Stimulated activated CD4-positive, alpha-beta T cell treated with anti-CD3 and anti-CD28 coated beads, TNF-alpha, amount 100 ng/mL, for 24 hours (primary cell): ENCODE data around the gene AATK.

Source experiments
- DNase-seq, 3 experiments: peaks; one replicate each; pipeline ENCODE4 v3.0.0-alpha.2; 2020; ENCODE audit warnings: low read depth in 3 of 3

The AATK gene

DNA sequence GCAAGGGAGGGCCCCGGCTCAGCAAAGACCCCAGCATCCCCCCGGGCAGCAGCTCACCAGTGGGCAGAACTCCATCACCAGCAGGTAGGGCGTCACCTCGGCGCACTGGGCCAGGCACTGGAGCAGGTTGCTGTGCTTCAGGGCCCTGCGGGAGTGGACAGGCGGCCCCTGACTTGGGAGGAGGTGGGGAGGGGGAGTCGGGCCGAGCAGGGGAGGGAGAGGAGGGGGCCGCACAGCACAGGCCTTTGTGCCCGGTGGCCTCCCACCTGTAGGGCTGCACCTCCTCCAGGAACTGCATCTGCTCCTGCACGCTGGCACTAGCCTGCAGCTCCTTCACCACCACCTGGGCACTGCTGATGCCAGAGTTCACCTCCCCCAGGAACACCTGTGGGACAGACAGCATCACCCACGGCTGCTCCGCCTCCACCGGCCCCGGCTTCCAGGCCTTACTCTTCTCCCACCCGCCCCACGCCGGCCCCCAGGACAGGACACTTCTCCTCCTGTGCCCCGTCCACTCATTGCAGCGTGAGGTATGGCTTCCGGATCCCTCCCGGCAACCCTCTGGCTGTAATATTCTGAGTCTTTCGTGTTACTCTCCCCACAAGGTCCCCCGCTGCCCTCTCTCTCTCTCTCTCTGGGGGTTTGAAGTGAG, 38.4 kb downstream of the AATK start:
- no peak for DNase-seq

DNA sequence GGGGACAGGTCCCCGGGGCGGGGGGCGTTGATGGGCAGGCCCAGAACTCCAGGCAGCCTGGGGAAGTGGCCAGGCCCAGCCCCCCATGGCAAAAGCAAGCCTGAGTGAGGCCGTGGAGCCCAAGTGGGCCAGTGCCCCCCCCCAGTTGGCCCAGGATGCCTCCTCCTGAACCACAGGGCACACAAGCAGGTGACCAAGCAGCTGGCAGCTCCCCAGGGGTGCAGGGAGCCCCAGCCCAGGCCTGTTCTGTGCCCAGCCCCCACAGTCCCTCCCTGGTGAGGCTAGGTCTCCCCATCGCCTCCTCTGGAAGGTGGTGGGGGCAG, 38.9 kb downstream of the AATK start:
- no peak for DNase-seq

DNA sequence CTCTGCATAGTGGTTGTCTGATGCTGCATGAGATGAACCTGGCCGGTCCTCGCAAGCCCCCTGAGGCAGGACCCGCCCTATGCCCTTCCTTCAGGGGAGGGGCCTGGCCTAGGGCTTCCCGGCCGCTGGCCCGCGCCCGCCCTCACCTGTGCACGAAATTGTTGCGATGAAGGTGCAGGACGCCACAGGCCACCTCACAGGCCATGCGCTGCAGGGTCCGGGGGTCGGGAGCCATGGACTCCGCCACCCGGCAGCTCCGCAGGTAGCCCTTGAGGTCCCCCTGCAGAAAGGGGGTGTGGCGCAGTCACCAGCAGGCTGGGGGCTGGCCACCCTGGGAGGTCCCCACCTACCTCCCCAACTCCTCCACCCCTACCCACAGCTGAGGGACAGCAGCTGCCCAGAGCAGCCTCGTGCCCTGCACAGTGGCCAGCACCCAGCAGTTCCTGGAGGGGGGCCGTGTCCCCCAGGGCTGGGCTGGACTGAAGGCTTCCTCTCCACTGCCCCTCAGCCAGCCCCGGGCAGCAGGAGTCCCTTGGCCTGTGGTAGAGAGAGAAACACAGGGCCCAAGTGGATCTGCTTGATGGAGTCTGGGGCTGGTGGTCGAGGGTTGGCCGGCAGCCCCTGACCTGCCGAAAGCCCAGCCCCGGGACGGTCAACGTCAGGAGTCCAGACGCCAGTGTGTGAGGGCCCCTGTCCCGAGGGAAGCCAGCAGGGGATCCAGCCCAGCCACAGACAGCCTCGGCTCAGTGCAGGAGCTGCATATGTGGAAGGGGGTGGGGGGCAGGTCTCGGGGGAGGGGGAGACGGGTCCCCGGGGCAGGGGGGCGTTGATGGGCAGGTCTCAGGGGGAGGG, 39.5 kb downstream of the AATK start:
- no peak for DNase-seq

DNA sequence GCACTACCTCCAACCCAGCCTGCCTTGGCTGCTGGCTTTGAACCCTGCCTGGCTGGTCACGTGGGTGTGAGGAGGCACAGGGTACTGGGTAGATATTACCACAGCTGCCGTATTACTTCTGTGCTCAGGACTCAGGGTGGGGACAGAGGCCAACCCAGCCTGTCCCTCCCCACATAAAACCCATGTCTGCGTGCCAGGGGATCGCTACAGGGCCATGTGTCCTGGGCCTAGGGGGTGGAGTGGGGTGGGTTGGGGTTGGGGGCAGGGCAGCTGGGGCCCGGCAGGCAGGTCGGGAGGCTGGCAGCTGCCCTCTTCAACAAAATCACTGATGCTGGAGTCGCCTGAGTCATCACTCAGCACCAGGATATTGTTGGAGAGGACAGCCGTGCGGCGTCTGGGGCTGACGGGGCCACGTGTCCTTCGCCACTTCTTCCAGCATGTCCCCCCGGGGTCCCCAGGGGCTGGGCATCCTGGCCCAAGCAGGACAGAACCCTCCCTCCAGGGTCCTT, 40.4 kb downstream of the AATK start:
- DNase-seq, result no peak

DNA sequence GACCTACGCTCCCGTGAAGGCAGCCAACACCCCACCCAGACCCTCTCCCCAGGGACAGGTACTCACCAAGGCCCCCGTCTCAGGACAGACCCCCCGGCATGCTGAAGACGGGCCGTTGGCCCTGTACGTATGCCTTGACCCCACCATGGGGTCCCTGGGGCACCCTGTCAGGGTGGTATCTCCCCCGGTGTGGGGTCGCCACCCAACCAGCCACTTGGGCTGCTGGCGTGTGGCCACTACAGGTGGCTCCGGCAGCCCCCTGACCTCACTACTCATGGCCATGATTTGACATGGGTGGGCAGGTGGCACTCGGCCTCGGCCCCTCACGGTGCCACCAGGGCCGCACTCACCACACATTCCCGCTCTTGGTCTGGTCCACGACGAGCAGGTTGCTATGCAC, 41.6 kb downstream of the AATK start:
- no peak for DNase-seq

DNA sequence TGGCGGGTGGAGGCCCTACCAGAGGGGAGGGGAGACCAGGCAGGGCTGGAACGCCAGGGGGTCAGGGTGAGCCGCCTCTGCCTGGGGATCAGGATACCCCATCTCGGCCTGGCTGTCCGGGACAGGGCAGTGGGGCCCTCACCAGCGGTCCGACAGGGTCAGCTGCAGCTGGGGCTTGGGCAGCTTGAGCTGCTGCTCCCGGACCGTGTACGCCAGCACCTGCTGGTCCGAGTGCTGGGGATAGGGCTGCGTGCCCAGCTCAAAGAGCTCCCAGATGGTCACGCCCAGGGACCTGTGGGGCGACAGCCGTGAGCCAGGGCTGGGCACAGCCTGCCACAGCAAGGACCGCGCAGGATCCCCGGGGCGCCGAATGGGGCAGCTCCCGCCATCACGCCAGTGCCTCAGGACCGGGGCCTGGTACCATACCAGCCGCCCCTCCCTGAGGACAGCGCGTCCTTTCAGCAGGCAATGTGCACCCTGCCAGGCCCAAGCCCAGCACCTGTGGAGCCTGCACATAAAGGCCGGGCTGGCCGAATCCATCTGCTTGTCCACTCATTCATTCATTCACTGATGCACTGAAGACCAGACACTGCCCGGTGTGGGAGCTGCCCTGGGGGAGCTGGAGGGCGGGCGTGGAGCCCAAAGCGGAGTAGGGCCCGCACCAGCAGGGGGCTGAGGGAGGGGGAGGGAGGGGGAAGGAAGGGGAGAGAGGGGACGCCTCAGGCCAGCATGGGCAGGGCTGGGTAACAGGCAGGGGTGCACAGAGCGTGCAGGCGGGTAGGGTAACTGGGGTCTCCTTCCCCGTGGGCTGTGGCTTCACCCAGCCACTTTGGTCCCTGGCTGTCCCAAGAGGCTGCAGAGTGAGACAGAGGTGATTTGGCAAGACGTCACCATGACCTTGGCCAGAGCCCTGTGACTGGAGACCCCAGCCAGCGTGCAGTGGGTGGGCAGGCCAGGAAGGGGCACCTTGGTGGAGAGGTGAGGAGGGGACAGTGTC, 42.7 kb downstream of the AATK start:
- DNase-seq, result no peak

DNA sequence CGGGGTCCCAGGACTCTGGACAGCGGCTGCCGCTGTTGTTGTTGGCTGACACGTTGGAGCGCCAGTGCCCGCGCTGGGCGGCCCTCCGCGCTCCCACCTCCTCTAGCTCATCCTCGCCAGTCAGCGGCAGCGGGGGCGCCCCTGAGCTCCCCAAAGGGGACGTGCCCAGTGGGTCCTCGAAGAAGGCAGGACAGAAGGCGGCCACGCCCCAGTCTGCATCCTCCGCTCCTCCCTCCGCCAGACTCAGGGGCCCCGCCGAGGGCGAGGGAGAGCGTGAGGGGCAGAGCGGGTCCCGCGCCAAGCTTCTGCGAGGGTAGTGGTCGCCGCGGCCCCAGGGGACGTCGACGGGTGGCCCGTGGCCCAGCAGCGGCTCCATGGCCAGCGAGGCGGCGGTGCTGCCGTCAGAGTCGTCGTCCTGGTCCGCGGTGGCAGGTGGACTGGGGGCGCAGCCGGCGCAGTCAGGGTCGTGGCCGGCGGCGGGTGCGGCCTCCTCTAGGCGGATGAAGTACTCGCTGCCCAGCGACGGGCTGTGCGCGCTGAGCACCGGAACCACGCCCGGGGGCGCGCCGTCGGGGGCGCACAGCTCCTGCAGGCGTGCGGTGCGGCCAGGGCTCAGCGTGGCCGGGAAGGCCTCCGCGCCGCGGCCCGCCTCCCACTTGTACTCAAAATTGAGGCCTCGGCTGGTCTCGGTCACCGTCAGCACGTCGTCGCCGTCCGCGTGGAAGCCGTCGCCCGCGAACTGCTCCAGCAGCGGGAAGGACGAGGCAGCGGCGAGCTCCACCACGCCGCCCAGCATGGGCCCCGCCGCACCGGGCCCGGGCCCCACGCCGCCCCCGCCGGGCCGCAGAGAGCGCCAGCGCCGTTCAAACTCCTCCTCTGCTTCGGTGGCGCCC, 43.9 kb downstream of the AATK start:
- no peak for DNase-seq

DNA sequence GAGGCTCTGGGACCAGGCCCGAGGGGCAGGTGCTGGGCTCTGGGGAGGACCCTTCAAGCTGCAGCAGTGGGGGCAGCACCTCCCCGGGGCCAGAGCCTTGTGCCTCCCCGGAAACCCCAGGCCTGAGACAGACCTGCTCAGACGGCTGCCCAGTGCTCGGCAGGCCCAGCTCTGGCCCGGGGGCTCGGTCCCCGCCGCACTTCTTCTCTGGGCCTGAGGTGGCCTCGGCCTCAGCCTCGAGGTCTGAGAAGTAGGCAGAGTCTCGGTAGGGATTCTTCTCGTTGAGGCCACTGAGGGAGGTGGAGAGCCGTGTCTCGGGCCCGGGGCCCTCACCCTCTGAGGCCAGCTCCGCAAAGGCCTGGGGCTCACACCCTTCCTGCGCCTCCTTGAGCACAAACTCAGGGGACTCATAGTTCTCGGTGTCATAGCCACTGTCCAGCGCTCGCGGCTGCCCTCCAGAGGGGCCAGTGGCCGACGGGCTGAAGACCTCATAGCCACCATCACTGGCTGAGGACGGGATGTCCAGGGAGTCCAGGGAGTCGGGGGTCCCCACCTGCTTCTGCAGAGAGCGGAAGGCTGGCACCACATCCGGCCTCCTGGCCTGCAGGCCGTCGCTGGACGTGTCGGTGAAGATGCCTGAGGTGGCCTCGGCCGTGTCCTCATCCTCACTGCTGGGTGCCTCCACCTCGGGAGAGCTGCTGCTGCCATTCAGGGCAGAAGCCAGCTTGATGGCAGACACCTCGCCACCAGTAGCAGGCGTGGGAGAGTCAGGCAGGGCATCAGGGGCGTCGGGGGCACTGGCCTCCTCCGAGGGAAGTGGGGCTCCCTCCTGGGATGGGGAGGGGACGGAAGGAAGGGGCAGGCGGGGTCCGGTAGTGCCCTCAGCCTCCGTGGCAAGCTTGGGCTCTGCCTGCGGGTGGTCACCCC, 45.1 kb downstream of the AATK start:
- DNase-seq, result no peak

DNA sequence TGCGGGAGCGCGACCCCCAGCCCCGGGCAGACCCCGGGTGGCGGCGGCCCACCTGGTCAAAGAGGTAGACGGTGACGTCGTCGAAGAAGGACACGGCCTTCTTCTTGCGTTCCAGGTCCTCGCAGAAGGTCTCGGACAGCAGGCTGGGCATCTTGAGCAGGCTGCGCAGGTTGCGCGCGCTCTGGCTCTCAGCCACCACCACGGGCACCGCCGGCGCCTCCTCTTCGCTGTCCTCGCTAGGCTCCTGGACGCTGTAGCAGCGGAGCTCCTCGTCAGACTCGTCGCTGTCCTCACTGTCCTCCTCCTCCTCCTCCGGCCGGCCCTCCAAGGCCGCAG, 45.9 kb downstream of the AATK start:
- no peak for DNase-seq

DNA sequence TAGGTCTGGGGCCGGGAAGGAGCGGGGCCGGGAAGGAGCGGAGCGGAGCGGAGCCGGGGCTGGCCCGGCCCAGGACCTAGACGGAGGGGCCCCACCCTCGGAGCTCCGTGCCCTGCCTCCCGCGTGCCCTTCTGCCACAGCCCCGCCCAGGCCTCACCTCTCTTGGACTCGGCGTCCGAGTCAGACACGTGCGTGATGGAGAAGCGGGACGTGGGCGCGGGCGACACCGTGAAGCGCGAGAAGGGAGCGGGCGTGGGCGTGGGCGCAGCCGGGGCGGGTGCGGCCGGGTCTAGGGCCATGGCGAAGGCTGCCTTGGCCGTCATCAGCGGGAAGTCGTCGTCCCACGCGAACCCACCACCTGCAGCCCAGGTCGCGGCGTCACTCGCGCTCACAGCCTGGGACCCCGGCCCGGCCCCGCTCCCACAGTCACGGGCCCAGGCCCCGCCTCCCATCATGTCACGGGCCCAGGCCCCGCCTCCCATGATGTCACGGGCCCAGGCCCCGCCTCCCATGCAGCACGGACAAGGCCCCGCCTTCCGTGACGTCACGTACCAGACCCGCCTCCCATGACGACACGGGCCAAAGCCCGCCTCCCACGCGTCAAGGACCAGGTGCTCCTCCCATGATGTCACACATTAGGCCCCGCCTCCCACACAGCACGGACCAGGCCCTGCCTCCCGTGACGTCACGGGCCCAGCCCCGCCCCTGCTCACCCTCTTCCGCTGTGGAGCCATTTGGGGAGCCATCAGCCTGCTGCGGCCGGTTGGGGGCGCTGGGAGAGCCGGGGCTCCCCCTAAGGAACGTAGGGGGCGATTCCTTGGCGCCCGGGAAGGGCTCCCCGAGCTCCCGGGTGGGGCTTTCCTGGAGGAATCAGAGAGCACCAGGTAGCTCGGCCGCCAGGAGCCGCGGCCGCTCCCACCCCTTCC, 46.5 kb downstream of the AATK start:
- DNase-seq, result peak; percentile 64 to 83 (median 73)

DNA sequence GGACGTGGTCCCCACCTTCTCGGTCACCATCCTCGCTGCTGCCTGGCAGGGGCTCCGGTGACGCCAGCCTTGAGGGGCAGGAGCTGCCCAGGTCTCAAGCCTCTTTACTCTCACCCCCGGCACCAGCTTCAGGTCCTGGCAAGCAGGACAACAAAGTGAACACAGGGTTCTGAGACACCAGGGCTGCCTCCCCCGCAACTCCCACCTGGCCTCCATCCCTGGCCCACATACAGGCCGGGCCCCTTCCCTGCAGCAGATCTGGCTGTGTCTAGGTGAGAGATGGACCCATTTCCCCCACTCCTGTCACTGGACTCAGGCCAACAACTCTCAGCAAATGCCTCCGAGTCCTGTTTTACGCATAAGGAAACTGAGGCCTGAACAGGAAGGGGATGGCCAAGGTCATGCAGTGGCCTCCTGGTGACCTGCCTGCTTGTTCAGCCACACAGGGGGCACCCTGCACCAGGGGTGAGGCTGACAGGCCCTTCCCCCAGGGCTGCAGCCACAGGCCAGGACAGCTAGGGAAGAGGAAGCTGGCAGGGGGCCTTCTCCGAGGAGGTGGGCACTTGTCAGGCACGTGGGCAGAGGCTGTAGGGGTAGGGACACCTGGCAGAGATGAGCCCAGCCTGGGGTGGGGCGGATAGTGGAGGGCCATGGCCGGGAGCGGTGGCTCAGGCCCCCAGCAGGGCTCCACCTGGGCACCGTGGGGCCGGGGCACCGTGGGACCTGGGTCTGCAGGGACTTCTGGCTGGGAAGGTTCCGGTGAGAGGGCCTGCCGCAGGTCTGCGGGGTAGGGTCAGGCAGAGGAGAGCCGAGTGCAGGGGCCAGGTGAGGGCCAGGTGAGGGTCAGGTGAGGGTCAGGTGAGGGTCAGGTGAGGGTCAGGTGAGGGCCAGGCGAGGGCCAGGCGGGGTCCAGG, 47.5 kb downstream of the AATK start:
- no peak for DNase-seq

DNA sequence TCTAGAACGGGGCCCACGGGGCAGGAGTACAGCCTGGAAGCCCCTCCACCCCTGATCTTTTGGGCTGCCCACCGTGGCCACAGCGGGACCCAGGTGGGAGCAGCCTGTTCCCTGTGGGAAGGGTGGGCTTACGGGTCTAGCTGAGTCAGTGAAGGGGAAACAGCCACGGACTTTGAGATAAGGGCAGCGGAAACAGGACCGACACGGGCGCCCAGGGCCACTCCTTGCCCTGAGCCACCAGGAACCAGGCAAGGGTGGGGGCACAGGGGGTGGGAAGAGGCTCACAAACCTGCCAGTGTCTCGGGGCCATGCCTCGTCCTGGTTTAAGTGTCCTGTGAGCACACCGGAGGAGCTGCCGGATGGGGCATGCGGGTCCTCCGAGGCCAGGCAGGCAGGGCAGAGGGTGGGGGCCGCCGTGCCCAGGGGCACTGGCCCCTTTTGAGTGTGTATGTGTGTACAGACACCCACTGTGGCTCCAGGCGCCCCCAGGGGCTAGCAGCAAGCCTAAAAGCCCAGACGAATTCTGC, 48.3 kb downstream of the AATK start:
- no peak for DNase-seq

DNA sequence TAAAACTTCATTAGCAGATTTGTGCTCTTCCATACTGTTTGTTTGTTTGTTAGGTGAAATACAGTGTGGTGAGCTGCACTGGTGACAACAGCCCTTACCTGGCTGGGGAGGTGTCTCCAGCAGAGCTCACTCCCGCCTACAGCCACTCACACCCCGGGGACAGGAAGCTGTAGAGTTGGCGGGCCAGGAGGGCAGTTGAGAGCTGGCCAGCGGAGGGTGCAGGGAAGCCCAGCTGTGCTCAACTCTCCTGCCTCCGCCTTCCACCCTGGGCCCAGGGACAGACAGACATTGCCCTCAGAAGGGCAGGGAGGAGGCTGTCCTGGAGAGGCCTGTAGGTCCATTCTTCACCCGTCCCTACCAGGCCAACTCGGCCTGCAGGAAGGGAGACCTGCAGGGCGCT, 49.3 kb downstream of the AATK start:
- no peak for DNase-seq

DNA sequence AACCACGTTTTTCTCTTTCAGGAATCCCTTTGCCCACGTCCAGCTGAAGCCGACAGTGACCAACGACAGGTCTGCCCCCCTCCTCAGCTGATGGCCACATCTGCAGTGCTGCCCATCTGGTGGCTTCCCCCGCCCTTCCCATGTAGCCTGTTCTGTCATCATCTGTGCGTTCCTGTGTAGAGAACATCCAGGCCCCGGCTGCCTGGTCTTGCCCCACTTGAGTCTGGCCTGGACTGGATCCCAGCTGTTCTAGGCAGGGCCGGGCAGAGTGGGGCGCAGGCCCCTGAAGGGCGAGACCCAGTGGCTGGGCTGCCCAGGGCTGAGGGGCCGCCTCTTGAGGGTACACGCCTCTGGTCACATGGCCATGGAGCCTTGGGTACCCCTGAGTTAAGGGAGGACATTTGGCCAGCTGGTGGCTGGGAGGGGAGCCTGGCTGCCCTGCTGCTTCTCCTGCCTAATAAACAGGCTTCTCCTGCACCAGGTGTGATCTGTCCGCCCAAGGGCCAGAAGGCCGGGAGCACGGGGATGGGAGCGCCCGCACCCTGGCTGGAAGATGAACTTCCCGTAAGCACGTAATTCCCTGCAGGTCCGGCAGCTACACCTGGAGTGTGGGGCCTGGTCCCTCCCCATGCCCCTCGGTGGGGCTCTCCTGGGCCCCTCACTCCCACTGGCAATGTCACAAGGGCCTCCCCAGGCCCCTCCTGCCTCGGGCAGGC, 50.1 kb downstream of the AATK start:
- no peak for DNase-seq

DNA sequence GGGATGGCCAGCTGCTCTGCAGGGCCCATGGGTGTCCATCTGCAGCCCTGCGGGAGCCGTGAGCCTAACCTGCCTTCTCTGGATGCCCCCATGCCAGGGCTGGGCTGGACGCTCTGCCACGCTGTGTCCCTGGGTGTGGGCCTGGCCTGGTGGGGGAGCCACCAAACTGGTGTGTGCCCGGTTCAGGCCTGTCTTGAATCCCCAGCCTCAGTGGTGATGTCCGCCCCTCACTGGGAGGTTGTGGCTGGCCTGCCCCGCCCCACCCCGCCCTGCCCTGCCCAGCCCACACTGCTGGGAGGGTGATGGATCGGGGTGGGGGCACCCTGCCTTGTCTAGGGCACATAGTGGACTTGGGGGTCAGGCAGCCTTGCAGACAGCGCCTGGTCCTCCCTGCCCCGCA, 50.8 kb downstream of the AATK start:
- no peak for DNase-seq

DNA sequence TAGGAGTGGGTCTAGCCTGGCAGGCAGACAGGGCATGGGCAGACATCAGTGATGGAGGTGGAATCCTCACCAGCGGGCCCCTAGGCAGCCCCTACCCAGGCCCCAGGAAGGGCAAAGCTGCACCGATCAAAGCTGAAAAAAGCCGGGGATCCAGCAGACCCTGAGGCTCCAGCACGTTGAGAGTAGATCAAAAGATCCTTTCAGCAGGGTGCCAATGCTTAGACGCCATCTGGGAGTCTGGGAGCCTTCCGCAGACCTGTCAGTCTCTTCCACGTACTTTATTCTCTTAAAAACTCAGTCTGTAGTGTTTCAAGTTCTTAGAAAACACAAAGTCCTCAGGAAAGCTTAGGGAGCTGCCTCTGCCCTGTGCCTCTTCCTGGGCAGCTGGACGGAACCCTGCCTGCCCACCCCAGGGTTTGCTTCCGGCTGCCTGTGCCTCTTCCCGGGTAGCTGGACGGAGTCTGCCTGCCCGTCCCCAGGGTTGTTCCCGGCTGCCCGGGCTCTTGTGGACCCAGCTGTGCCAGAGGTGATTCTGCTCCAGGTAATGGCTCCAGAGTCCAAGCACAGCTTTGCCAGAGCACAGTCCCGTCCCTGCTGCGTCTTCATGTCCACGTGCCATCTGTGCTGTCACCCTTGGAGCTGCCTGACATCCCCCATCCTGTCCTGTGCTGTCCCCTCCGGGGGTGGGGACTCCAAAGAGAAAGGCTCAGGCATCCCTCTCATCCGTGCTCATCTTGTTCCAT, 51.5 kb downstream of the AATK start:
- DNase-seq, result no peak
